Esophagus mucosa (tissue), 1 donor: ENCODE measurements around the gene TREML2. TPM values are rescaled to one million over a fixed set of nuclear protein-coding genes. Genes with fewer than 3 reads are reported as not detected.

ENCODE experiments used
- total RNA-seq: library from RNA; stranded (reverse); gene quantifications from one replicate; pipeline ENCODE4 v1.2.4, GENCODE V29; 2023
- donor health status: DM: yes; HTN: yes; CAD: no.

Gene TREML2
- total RNA-seq, 1 donor from 2014 or later = 0.04 TPM

Other genes with a start within 250 kb of the TREML2 start
- 0.56 TPM for gene UNC5CL, start 161.9 kb downstream of the TREML2 start, total RNA-seq
- gene TSPO2, start 158.7 kb downstream of the TREML2 start, total RNA-seq = not detected
- gene APOBEC2, start 147.9 kb downstream of the TREML2 start, total RNA-seq = not detected
- 17.4 TPM for gene OARD1, start 128.8 kb downstream of the TREML2 start, total RNA-seq
- gene NFYA, start 128.2 kb downstream of the TREML2 start, total RNA-seq = 9.6 TPM
- 0.16 TPM for gene TREML1, start 46.8 kb downstream of the TREML2 start, total RNA-seq
- gene TREM2, start 38.0 kb downstream of the TREML2 start, total RNA-seq = 1.7 TPM
- not detected for gene TREML4, start 27.2 kb upstream of the TREML2 start, total RNA-seq
- 0.20 TPM for gene TREM1, start 85.5 kb upstream of the TREML2 start, total RNA-seq
- not detected for gene NCR2, start 134.5 kb upstream of the TREML2 start, total RNA-seq